ENCODE measurements around the gene OR2T3. TPM values are rescaled to one million over a fixed set of nuclear protein-coding genes. Genes with fewer than 3 reads are reported as not detected.
"Not testable (repeated sequence)": the region's sequence is repeated elsewhere in the genome, so short reads cannot be mapped to it uniquely, and the experiment has no call there.

The OR2T3 gene
- polyA plus RNA-seq, 4 donors = not detected

DNA sequence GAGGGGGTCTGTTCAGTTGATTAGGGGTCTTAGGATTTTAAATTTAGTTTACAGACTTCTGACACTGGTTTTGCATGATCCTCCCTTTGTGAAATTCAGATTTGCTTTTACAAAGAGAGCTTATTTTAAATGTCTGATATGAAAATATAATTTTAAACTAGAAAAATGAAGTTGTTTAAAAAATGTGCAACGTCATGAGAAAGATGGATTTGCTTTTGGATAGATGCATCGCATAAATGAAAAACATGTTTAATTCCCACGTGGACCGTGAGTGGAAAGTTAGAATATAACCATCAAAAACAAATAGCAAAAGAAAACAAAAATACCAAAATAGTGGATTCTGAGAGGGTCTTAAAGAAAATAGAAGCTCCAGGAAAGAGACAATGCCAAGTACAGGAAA, 2.0 kb upstream of the OR2T3 start:
- DNase-seq (ENCODE audit: low read depth in 4 of 4, low spot score in 2 of 4) = no peak

DNA sequence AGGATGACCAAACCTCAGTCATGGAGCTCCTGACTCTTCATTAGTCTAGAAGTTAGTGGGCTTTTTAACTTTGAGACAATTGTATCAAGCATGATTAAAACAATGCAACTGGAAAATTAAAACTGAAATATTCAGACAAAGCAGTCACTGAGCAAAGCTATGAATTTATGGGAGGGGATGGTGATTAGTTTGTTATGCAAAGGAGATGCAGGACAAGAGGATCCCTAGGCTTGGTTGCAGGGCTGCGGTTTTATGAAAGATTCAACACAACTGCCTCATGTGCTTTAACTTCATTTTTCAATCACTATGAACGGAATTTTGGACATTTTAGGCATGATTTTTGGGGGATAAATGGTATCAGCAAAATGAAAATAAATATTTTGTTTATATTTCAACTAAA, 1.0 kb upstream of the OR2T3 start:
- not testable (repeated sequence) for DNase-seq (ENCODE audit: low read depth in 4 of 4, low spot score in 2 of 4)

DNA sequence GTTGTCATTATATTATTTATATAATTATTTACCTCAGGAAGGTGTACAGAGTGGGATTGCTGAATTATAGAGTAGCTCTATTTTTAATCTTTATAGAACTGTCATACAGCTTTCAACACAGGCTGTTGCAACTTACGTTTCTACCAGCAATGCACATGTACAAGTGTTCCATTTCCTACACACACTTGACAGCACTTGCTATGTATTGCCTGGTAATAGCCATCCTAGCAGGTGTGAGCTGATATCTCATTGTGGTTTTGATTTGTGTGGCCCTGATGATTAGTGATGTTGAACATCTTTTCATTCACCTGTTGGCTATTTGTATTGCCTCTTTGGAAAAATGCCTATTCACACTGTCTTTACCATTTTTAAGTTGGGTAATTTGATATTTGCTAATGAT, 2.5 kb downstream of the OR2T3 start:
- DNase-seq (ENCODE audit: low read depth in 4 of 4, low spot score in 2 of 4) = not testable (repeated sequence)

DNA sequence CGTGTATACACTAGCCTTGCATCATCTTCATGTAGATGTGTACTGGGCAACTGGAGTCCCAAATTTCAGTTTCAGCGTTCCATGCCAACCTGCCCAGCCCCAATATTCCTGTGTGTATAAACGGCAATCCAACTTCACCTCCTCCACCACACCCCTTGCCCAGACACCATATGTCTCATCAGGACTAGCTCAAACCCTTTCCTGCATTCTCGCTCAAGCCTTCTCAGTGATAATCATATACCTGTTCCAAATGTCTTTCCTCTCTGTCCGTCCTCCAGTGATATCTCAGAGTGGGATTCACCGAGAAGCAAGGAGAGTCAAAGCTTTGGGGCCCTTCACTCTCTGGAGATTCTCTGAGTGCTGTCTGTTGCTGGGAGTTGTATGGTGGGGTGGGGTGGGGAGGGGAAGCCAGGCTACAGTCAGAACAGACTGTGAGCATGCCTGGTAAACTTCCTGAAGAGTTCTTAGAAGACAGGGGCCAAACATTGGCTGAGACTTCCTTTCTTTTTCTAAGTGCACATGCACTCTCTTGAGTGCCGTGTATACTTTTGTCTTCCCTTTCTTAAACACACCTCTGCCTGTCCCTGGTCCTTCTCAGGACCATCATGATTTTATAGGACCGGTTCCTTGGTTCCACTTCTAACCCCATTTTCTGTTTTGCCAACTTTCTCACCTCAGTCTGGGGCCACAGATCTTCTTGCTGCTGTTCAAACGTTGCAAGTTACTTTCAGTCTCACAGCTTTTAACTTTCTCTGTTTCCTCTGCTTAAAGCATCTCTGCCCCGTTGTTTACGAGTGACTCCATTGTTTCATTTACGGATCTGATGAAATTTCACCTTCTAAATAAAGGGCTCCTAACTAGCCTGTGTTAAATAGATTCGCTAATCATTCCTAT, 8.8 kb downstream of the OR2T3 start:
- DNase-seq (ENCODE audit: low read depth in 4 of 4, low spot score in 2 of 4) = not testable (repeated sequence)

DNA sequence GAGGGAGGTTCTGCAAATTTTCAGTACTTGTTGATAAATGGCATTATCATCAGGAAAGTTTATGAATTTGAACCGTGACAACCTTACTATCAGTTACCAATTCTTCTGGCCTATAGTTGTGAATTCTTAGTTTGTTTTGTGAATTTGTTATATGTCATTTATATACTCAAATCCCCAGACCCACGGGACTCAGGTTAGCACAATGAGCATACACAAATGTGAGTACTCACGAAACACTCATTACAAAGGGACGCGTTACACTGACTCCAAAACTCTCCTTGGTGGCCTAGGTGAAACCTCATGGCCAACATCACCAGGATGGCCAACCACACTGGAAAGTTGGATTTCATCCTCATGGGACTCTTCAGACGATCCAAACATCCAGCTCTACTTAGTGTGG, 15.1 kb downstream of the OR2T3 start, which contains the start of gene OR2T5:
Gene OR2T5 (plus strand): TSS at position 301 of the 400 bp plus-strand sequence. CDS start 0 bp downstream, at position 301.
- not testable (repeated sequence) for DNase-seq (ENCODE audit: low read depth in 4 of 4, low spot score in 2 of 4)

DNA sequence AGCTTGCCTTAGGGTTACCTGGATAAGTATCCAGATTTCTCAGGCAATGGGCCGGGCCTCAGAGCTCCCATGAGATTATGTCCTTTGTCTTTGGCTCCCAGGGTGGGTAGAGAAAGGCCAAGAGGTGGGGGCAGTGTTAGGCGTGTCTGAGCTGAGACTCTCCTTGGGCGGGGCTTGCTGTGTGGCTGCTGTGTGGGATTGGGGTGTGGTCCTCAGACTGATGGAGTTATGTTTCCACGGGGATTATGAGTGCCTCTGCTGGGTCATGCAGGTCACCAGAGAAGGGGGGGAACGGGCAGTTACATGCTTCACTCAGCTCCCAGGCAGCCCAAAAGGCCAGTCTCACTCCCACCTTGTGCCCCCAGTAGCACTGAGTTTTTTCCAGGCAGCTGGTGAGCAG, 23.5 kb downstream of the OR2T3 start:
- not testable (repeated sequence) for DNase-seq (ENCODE audit: low read depth in 4 of 4, low spot score in 2 of 4)

DNA sequence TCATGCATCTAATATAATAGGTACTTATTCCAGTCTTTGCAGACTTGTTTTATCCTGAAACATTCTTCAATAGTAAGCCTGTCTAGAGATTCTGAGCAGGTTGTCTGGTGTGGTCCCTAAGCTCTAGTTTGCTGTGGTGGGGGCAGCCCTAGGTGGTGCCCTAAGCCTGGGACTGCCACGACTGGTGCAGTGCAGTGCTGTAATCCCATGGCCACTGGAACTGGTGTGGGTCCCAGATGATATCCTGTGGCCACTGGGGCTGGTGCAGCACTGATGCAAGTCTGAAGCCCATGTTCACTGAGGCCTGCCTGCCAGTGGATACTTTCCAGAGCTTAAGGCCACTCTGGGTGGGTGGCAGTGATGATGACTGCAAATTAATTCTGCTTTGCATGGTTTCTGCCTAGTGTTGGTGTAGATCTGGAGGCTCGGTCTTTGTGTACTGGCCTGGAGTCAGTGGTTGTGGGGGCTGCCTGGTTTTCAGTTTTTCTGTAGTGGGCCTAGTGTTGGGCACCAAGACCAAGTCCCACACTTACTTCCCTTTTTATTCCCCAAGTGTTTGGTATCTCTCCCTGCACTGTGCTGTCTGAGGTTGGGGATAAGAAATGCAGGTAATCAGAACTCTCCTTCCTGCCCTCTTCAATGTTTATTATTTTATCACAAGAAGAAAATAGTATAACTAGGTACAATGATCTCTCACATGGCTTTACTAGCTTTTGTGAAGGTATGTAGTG, 27.3 kb downstream of the OR2T3 start:
- DNase-seq (ENCODE audit: low read depth in 4 of 4, low spot score in 2 of 4) = not testable (repeated sequence)

DNA sequence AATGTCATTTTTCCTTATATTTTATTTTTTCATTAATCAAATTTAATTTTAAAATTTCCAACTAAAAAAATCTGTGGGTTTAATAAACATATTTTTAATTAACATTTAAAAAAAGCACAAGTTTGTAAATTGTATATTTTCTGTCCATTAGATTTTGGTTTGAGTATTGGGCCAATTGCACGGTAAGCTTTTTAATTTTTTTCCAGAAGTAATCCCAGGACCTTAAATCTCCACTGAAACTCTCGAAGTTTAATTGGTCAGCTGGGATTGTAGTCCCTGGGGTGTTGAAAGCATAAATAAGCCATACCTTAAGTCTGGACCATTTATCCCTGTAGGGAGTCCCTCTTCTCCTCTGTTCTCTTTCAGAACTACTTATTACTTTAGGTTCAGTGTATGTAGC, 34.6 kb downstream of the OR2T3 start, which contains the start of gene OR2G6:
Gene OR2G6 (plus strand): TSS at position 301 of the 400 bp plus-strand sequence. CDS start 13,574 bp downstream, outside the sequence.
- not testable (repeated sequence) for DNase-seq (ENCODE audit: low read depth in 4 of 4, low spot score in 2 of 4)

DNA sequence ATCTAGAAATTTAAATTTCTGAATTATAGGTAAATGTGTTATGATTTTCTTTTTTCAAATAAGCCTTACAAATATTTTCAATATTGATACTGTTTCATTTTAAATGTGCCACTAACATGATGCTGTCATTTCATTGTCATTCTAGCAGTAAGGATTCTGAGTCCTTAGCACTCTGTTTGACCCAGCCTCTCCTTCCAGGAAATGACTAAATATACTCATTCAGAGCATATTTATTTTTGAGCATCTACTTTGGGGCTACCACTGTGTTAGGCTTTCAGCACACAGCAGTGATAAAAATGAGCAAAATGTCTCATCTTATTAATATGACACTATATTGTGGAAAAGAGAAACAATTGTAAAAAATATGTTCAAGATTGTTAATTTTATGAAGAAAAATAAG, 37.1 kb downstream of the OR2T3 start:
- not testable (repeated sequence) for DNase-seq (ENCODE audit: low read depth in 4 of 4, low spot score in 2 of 4)

DNA sequence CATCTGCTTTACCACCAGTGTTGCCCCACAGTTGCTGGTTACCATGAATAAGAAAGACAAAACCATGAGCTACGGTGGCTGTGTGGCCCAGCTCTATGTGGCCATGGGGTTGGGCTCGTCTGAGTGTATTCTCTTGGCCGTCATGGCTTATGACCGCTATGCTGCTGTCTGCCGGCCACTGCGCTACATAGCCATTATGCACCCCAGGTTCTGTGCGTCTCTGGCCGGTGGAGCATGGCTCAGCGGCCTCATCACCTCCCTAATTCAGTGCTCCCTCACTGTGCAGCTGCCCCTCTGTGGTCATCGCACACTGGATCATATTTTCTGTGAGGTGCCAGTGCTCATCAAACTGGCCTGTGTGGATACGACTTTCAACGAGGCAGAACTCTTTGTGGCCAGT, 48.7 kb downstream of the OR2T3 start:
- DNase-seq (ENCODE audit: low read depth in 4 of 4, low spot score in 2 of 4) = no peak

Other genes with a start within 250 kb of the OR2T3 start
- under 1 TPM in 3 of 4 donors, not detected in 1; 0.04 to 0.12 (median 0.05) TPM for gene OR2M4, start 241.9 kb upstream of the OR2T3 start, polyA plus RNA-seq (ENCODE audit: insufficient read length in 4 of 4)
- not detected for gene OR2T33, start 195.4 kb upstream of the OR2T3 start, polyA plus RNA-seq (ENCODE audit: insufficient read length in 4 of 4)
- gene OR2T12, start 169.9 kb upstream of the OR2T3 start, polyA plus RNA-seq (ENCODE audit: insufficient read length in 4 of 4) = under 1 TPM in 2 of 4 donors, not detected in 2; 0.04 to 0.13 TPM
- not detected for gene OR2M7, start 148.8 kb upstream of the OR2T3 start, polyA plus RNA-seq (ENCODE audit: insufficient read length in 4 of 4)
- gene OR14C36, start 124.6 kb upstream of the OR2T3 start, polyA plus RNA-seq (ENCODE audit: insufficient read length in 4 of 4) = not detected
- not detected for gene OR2T4, start 111.7 kb upstream of the OR2T3 start, polyA plus RNA-seq (ENCODE audit: insufficient read length in 4 of 4)
- gene OR2T6, start 97.6 kb upstream of the OR2T3 start, polyA plus RNA-seq (ENCODE audit: insufficient read length in 4 of 4) = under 1 TPM in 2 of 4 donors, not detected in 2; 0.08 to 0.21 TPM
- not detected for gene OR2T1, start 70.3 kb upstream of the OR2T3 start, polyA plus RNA-seq (ENCODE audit: insufficient read length in 4 of 4)
- not detected for gene OR2T2, start 27.7 kb upstream of the OR2T3 start, polyA plus RNA-seq (ENCODE audit: insufficient read length in 4 of 4)
- not detected for gene OR2T5, start 15.2 kb downstream of the OR2T3 start, polyA plus RNA-seq (ENCODE audit: insufficient read length in 4 of 4)
- gene OR2G6, start 34.7 kb downstream of the OR2T3 start, polyA plus RNA-seq (ENCODE audit: insufficient read length in 4 of 4) = under 1 TPM in 2 of 4 donors, not detected in 2; 0.04 to 0.08 TPM
- gene OR2T29, start 89.4 kb downstream of the OR2T3 start, polyA plus RNA-seq (ENCODE audit: insufficient read length in 4 of 4) = under 1 TPM in 1 of 4 donors, not detected in 3; 0.06 TPM
- not detected for gene OR2T34, start 101.4 kb downstream of the OR2T3 start, polyA plus RNA-seq (ENCODE audit: insufficient read length in 4 of 4)
- under 1 TPM; 0.08 to 0.28 (median 0.11) TPM for gene OR2T10, start 124.3 kb downstream of the OR2T3 start, polyA plus RNA-seq (ENCODE audit: insufficient read length in 4 of 4)
- under 1 TPM in 1 of 4 donors, not detected in 3; 0.03 TPM for gene OR2T11, start 161.7 kb downstream of the OR2T3 start, polyA plus RNA-seq (ENCODE audit: insufficient read length in 4 of 4)
- not detected for gene OR2T35, start 171.9 kb downstream of the OR2T3 start, polyA plus RNA-seq (ENCODE audit: insufficient read length in 4 of 4)
- not detected for gene OR2T27, start 182.2 kb downstream of the OR2T3 start, polyA plus RNA-seq (ENCODE audit: insufficient read length in 4 of 4)
- under 1 TPM in 1 of 4 donors, not detected in 3; 0.19 TPM for gene OR14I1, start 229.4 kb downstream of the OR2T3 start, polyA plus RNA-seq (ENCODE audit: insufficient read length in 4 of 4)

All from left renal cortex interstitium (tissue), 4 donors.